Right atrium auricular region (tissue), 2 donors: ENCODE measurements around the gene LARP1B. TPM values are rescaled to one million over a fixed set of nuclear protein-coding genes. Genes with fewer than 3 reads are reported as not detected.
"Not testable (repeated sequence)": the region's sequence is repeated elsewhere in the genome, so short reads cannot be mapped to it uniquely, and the experiment has no call there.

ENCODE experiments used
- DNase-seq: peaks from one replicate; pipeline ENCODE4 v3.0.0-alpha.2; 2019; ENCODE audit warnings: low spot score
- H3K27ac ChIP-seq, 2 donors: fragments of 200-600 bp; sonication (generic); 1 replicate in 1 of 2; 2 replicates in 1 of 2; pipeline ENCODE4 v1.5.1; 2016 to 2019
- H3K27me3 ChIP-seq, 2 donors: fragments of 200-600 bp; sonication (generic); one replicate each; pipeline versions ENCODE4 v1.5.1 to v1.6.0; 2017 to 2019
- H3K36me3 ChIP-seq: fragments of 200-600 bp; sonication (generic); one replicate; pipeline ENCODE4 v1.5.1; 2016
- H3K4me1 ChIP-seq, 2 donors: fragments of 200-600 bp; sonication (generic); one replicate each; pipeline versions ENCODE4 v1.5.1 to v1.6.0; 2017 to 2019
- H3K4me3 ChIP-seq, 2 donors: fragments of 200-600 bp; sonication (generic); 1 replicate in 1 of 2; 2 replicates in 1 of 2; pipeline ENCODE4 v1.5.1; 2017 to 2019; ENCODE audit warnings: mild to moderate bottlenecking in 1 of 2, moderate library complexity in 1 of 2
- H3K9me3 ChIP-seq, 2 donors: fragments of 200-600 bp; sonication (generic); one replicate each; pipeline ENCODE4 v1.5.1; 2019
- total RNA-seq, 2 donors: library from RNA; depleted of rRNA; stranded (reverse); fragments of >200 nt; gene quantifications; one replicate each; pipeline ENCODE4 v1.1.0, GENCODE V29; 2016
- TF ChIP-seq, protein P1 (sequence below), 2 donors: fragments of 200-600 bp; sonication (generic); IDR thresholded peaks; one replicate each; pipeline ENCODE4 v1.5.1; 2019; ENCODE audit warnings: antibody characterized with exemption in 2 of 2

LARP1B gene
- total RNA-seq, 2 donors from 2014 or later = 11.8 to 13.5 TPM

DNA sequence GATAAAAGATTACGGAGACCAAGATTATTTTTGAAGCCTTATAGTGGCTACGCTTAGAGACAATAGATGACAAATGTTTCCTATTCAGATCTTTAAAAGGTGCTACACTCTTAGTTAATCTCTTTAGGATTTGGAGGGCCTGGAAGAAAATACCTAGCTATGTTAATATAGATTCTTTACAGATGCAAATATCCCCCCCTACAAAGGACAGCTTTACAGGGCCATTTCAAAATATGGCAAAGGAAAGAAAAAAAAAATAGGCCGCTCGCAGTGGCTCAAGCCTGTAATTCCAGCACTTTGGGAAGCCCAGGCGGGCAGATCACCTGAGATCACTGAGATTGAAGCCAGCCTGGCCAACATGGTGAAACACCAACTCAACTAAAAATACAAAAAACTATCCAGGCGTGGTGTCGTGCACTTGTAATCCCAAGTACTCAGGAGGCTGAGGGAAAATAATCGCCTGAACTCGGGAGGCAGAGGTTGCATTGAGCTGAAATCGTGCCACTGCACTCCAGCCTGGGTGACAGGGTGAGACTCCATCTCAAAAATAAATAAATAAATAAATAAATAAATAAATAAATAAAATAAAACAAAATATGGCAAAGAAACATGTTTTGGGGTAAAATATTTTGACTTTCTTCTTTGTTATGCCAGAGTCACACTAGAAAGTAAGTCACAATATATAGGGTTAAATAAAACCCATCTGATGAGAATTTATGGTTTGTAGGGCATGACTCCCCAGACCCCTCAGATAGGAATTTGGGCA, 5.5 kb upstream of the LARP1B start:
- H3K36me3 ChIP-seq, DNase-seq, H3K27me3 ChIP-seq, H3K4me3 ChIP-seq, H3K27ac ChIP-seq, H3K4me1 ChIP-seq, H3K9me3 ChIP-seq: not testable (repeated sequence)

DNA sequence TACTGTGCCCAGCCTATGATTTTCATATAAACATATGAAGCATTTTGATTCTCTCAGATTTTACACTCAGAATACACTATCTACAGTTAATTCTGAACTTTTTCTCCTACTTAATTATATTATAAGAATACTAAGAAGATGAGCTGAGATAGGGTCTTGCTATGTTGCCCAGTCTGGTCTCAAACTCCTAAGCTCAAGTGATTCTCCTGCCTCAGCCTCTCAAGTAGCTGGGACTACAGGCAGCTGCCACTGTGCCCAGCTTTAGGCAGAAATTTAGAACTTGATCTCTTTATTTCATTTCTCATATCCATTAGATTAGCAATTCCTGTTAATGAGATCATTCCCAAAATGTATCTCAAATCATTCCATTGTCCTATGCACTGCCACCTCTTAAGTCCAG, 4.7 kb upstream of the LARP1B start:
- H3K36me3 ChIP-seq = no peaks in the 10 kb centered on the region
- H3K27ac ChIP-seq = no peak overlapping the region
- no peaks in the 10 kb centered on the region for H3K27me3 ChIP-seq
- H3K4me3 ChIP-seq = no peak overlapping the region
- H3K4me1 ChIP-seq = peaks cover 0 to 5% of the 10 kb centered on the region in 2 donors
- TF ChIP-seq, protein P1, sequence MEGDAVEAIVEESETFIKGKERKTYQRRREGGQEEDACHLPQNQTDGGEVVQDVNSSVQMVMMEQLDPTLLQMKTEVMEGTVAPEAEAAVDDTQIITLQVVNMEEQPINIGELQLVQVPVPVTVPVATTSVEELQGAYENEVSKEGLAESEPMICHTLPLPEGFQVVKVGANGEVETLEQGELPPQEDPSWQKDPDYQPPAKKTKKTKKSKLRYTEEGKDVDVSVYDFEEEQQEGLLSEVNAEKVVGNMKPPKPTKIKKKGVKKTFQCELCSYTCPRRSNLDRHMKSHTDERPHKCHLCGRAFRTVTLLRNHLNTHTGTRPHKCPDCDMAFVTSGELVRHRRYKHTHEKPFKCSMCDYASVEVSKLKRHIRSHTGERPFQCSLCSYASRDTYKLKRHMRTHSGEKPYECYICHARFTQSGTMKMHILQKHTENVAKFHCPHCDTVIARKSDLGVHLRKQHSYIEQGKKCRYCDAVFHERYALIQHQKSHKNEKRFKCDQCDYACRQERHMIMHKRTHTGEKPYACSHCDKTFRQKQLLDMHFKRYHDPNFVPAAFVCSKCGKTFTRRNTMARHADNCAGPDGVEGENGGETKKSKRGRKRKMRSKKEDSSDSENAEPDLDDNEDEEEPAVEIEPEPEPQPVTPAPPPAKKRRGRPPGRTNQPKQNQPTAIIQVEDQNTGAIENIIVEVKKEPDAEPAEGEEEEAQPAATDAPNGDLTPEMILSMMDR (IDR thresholded peaks at IDR 0.05) = no peak
- no peak for DNase-seq
- no peaks in the 10 kb centered on the region for H3K9me3 ChIP-seq

- TF ChIP-seq, protein P1 (IDR thresholded peaks at IDR 0.05) = no peak
- DNase-seq = no peak
- H3K9me3 ChIP-seq = no peaks in the 10 kb centered on the region
- no peaks in the 10 kb centered on the region for H3K36me3 ChIP-seq
- H3K4me1 ChIP-seq = peaks cover 0 to 11% of the 10 kb centered on the region in 2 donors
- peak overlapping the region; percentile 92 to 96 for H3K27ac ChIP-seq
- no peaks in the 10 kb centered on the region for H3K27me3 ChIP-seq
- peak overlapping the region; percentile 76 to 81 for H3K4me3 ChIP-seq
Measured at GRCh38 chr4:128060121-128060698, 902 bp upstream of the LARP1B start.

- H3K4me3 ChIP-seq = peak overlapping the region; percentile 76 to 81
- no peaks in the 10 kb centered on the region for H3K27me3 ChIP-seq
- peak; percentile 61 for DNase-seq
- peak overlapping the region; percentile 92 to 96 for H3K27ac ChIP-seq
- TF ChIP-seq, protein P1 (IDR thresholded peaks at IDR 0.05) = peak in 1 of 2 donors; percentile 35
- H3K4me1 ChIP-seq = peaks cover 0 to 11% of the 10 kb centered on the region in 2 donors
- H3K36me3 ChIP-seq = no peaks in the 10 kb centered on the region
- no peaks in the 10 kb centered on the region for H3K9me3 ChIP-seq
Measured at GRCh38 chr4:128061566-128062536, 739 bp downstream of the LARP1B start.

- DNase-seq, H3K4me3 ChIP-seq, H3K36me3 ChIP-seq, H3K27me3 ChIP-seq, H3K9me3 ChIP-seq, H3K27ac ChIP-seq, H3K4me1 ChIP-seq: not testable (repeated sequence)
Measured at GRCh38 chr4:128066453-128066820, 5.3 kb downstream of the LARP1B start.

GRCh38 chr4:128068918-128069317, 7.8 kb downstream of the LARP1B start:
- H3K27me3 ChIP-seq = no peaks in the 10 kb centered on the region
- H3K4me1 ChIP-seq = no peaks in the 10 kb centered on the region
- H3K4me3 ChIP-seq = no peak overlapping the region
- no peak for DNase-seq
- H3K27ac ChIP-seq = no peak overlapping the region
- no peaks in the 10 kb centered on the region for H3K36me3 ChIP-seq
- H3K9me3 ChIP-seq = no peaks in the 10 kb centered on the region
- TF ChIP-seq, protein P1 (IDR thresholded peaks at IDR 0.05) = peak in 1 of 2 donors; percentile 12
